Activated T-cell treated with anti-CD3 and anti-CD28 coated beads, Interleukin-2, amount 50 U/mL, for 24 hours (primary cell): ENCODE data around the gene PRDM8.

Experiments used
- DNase-seq: peaks from one replicate; pipeline ENCODE4 v3.0.0-alpha.2; 2020
- H3K27ac Mint-ChIP-seq: 2 replicates; pipeline ENCODE4 v1.8.0; 2020; ENCODE audit warnings: mild to moderate bottlenecking, mixed read lengths
- H3K27me3 Mint-ChIP-seq: 2 replicates; pipeline ENCODE4 v1.8.0; 2020; ENCODE audit warnings: mixed read lengths
- H3K36me3 Mint-ChIP-seq: 2 replicates; pipeline ENCODE4 v1.8.0; 2020; ENCODE audit warnings: low read depth, mixed read lengths
- H3K4me1 Mint-ChIP-seq: 2 replicates; pipeline ENCODE4 v1.8.0; 2020; ENCODE audit warnings: low read depth, mixed read lengths
- H3K4me3 Mint-ChIP-seq: 2 replicates; pipeline ENCODE4 v1.8.0; 2020; ENCODE audit warnings: mild to moderate bottlenecking, moderate library complexity, mixed read lengths
- H3K9me3 Mint-ChIP-seq: 2 replicates; pipeline ENCODE4 v1.8.0; 2020; ENCODE audit warnings: mixed read lengths

PRDM8 gene

GRCh38 chr4:80188801-80189458, 8.4 kb upstream of the PRDM8 start:
- no peak for DNase-seq
- peaks cover 32% of the 10 kb centered on the region for H3K27me3 Mint-ChIP-seq
- peaks cover 18% of the 10 kb centered on the region for H3K4me1 Mint-ChIP-seq
- no peaks in the 10 kb centered on the region for H3K9me3 Mint-ChIP-seq
- H3K4me3 Mint-ChIP-seq = no peak overlapping the region
- H3K27ac Mint-ChIP-seq = no peak overlapping the region
- peaks cover 6% of the 10 kb centered on the region for H3K36me3 Mint-ChIP-seq

GRCh38 chr4:80189581-80189955, 7.7 kb upstream of the PRDM8 start:
- Mint-ChIP-seq H3K4me1 (peaks cover 15% of the 10 kb centered on the region), H3K27me3 (peaks cover 35% of the 10 kb centered on the region), H3K9me3 (no peaks in the 10 kb centered on the region), H3K36me3 (peaks cover 1% of the 10 kb centered on the region), H3K27ac (no peak overlapping the region), H3K4me3 (no peak overlapping the region)
- DNase-seq = no peak

DNA sequence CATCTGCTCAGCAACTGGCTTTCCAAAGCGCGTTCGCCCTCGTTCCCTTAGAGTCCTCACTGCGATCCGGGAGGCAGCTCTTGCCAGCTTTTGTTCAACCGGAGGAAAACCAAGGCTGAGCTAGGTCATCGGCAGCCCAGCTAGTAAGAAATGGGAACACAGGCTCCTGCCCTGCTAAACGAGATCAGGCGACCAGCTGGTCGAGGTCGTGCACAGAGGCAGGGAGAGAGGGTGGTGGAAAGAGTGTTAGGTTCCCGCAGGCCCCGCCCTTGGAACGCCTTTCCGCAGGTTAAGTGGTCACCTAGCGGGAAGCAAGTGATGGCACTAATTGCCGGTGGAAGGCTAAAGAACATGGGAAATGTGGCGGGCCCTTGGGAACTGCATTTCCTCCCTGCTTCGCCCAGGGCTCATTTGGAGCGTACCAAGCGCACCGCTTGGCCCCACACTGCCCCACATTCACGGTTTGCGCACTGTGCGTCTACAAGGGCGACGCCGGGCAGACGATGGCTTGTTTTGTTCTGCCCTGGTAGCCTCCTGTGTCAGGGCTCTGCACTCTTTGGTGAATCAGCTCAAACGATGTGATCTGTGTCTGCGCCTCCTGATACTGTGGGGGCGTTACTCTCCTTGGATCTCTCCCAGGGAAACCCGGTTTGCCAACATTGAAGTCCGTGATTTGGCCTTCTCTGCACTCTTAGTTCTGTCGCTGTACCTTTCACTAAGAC, 7.2 kb upstream of the PRDM8 start:
- Mint-ChIP-seq H3K27ac (no peak overlapping the region), H3K9me3 (no peaks in the 10 kb centered on the region), H3K4me1 (peaks cover 11% of the 10 kb centered on the region), H3K4me3 (no peak overlapping the region), H3K36me3 (no peaks in the 10 kb centered on the region), H3K27me3 (peaks cover 37% of the 10 kb centered on the region)
- DNase-seq = no peak

- no peak for DNase-seq
- Mint-ChIP-seq H3K27ac (no peak overlapping the region), H3K4me3 (no peak overlapping the region), H3K9me3 (no peaks in the 10 kb centered on the region), H3K36me3 (no peaks in the 10 kb centered on the region), H3K4me1 (peaks cover 20% of the 10 kb centered on the region), H3K27me3 (peaks cover 41% of the 10 kb centered on the region)
These were observed 4.9 kb upstream of the PRDM8 start for GRCh38 chr4:80192252-80192866.

GRCh38 chr4:80192937-80193336, 4.4 kb upstream of the PRDM8 start:
- DNase-seq = no peak
- Mint-ChIP-seq H3K4me1 (peaks cover 24% of the 10 kb centered on the region), H3K27ac (no peak overlapping the region), H3K27me3 (peaks cover 45% of the 10 kb centered on the region), H3K36me3 (no peaks in the 10 kb centered on the region), H3K4me3 (no peak overlapping the region), H3K9me3 (no peaks in the 10 kb centered on the region)

- H3K36me3 Mint-ChIP-seq = no peaks in the 10 kb centered on the region
These were observed 1.7 kb upstream of the PRDM8 start for GRCh38 chr4:80195441-80196140.

DNA sequence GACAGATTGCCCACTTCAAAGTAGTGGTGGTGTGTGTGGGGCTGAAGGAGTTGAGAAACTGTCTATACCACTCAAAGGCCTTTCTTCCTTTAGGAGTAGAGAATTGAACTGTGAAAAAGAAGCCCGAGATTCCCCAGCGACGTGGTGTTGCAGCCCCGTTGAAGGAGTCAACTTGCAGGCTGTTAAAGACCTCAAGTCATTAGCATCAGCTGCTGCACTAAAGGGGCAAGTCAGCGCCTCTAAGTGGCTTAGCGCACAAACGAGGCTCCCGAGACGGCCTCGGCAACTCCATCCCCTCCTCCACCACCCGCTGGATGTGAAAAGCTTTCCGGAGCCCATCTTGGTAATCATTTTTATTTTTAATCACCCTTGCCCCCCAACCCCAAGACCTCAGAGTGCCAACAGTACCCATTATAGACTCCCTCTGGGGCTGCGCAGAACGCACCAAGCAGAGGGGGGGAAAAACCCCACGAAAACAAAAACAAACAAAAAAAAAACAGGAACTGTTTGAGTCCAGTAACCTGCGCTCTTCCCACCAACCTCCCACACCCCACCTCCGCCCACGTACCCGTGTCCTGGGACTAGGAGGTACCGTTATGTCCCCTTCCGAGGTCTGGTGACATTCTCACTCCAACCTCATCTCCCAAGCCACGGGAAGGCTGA, 913 bp upstream of the PRDM8 start:
- Mint-ChIP-seq H3K36me3 (no peaks in the 10 kb centered on the region), H3K4me3 (peak overlapping the region; percentile 68), H3K27me3 (peaks cover 55% of the 10 kb centered on the region), H3K4me1 (peaks cover 35% of the 10 kb centered on the region), H3K27ac (no peak overlapping the region), H3K9me3 (no peaks in the 10 kb centered on the region)
- DNase-seq = no peak

More at GRCh38 chr4:80195441-80196140, 1.7 kb upstream of the PRDM8 start:
- no peaks in the 10 kb centered on the region for H3K9me3 Mint-ChIP-seq
- no peak overlapping the region for H3K27ac Mint-ChIP-seq
- no peak for DNase-seq
- H3K27me3 Mint-ChIP-seq = peaks cover 49% of the 10 kb centered on the region
- peaks cover 30% of the 10 kb centered on the region for H3K4me1 Mint-ChIP-seq
- H3K4me3 Mint-ChIP-seq = no peak overlapping the region

- DNase-seq = peak; percentile 50
- H3K4me3 Mint-ChIP-seq = peak overlapping the region; percentile 68
- H3K27me3 Mint-ChIP-seq = peaks cover 57% of the 10 kb centered on the region
- H3K27ac Mint-ChIP-seq = no peak overlapping the region
- H3K36me3 Mint-ChIP-seq = no peaks in the 10 kb centered on the region
- H3K9me3 Mint-ChIP-seq = no peaks in the 10 kb centered on the region
- peaks cover 40% of the 10 kb centered on the region for H3K4me1 Mint-ChIP-seq
These were observed 518 bp downstream of the PRDM8 start for GRCh38 chr4:80197601-80198440.

GRCh38 chr4:80198441-80198837, 1.1 kb downstream of the PRDM8 start:
- Mint-ChIP-seq H3K27ac (no peak overlapping the region), H3K36me3 (no peaks in the 10 kb centered on the region), H3K9me3 (no peaks in the 10 kb centered on the region), H3K4me3 (no peak overlapping the region), H3K27me3 (peaks cover 57% of the 10 kb centered on the region), H3K4me1 (peaks cover 44% of the 10 kb centered on the region)
- no peak for DNase-seq

- H3K27me3 Mint-ChIP-seq = peaks cover 55% of the 10 kb centered on the region
- no peaks in the 10 kb centered on the region for H3K36me3 Mint-ChIP-seq
- no peak for DNase-seq
- no peak overlapping the region for H3K4me3 Mint-ChIP-seq
- no peak overlapping the region for H3K27ac Mint-ChIP-seq
- H3K9me3 Mint-ChIP-seq = no peaks in the 10 kb centered on the region
- H3K4me1 Mint-ChIP-seq = peaks cover 46% of the 10 kb centered on the region
These were observed 1.8 kb downstream of the PRDM8 start for GRCh38 chr4:80199004-80199560.

DNA sequence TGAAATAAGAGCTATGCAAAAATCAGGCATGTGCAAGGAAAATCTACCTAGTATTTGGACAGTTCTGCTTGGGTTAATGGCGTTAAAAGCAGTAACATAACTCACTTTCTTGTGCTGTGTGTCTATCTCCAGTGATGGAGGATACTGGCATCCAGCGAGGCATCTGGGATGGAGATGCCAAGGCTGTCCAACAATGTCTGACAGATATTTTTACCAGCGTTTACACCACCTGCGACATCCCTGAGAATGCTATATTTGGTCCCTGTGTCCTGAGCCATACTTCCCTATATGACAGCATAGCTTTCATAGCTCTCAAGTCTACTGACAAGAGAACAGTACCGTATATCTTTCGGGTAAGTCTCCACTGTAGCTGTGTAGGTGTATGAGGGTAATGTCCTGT, 2.6 kb downstream of the PRDM8 start:
- Mint-ChIP-seq H3K9me3 (no peaks in the 10 kb centered on the region), H3K27me3 (peaks cover 57% of the 10 kb centered on the region)

DNA sequence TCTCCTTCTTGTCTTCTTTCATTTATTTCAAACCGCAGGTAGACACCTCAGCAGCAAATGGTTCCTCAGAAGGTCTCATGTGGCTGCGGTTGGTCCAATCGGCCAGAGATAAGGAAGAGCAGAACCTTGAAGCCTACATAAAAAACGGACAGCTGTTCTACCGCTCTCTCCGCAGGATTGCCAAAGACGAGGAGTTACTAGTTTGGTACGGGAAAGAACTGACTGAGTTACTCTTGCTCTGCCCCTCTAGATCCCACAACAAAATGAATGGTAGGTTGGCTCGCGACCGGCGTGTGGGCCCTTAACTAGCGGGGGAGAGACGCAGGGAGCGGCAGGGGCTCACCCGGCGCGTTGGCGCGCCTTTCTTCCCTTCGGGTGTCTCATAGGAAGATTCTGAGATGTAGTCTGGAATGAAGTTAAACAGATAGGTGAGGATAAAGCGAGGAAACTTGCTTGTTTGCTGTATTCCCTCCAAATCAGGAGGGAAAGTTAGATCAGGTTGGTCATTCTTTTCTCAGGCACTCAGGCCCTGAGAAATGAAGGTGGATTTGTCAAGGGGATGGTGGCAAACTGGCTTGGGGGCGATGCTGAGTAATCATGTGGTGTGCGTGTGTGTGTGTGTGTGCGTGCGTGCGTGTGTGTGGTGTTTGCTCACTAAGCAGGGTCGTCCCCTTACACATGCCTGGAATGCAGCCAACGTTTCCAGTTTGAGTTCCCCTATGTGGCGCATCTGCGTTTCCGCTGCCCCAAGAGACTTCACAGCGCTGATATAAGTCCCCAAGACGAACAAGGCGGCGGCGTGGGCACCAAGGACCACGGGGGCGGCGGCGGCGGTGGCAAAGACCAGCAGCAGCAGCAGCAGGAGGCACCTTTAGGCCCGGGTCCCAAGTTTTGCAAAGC, 4.2 kb downstream of the PRDM8 start:
- H3K9me3 Mint-ChIP-seq = no peaks in the 10 kb centered on the region
- peaks cover 46% of the 10 kb centered on the region for H3K27me3 Mint-ChIP-seq
- no peak for DNase-seq
- H3K4me1 Mint-ChIP-seq = peaks cover 35% of the 10 kb centered on the region
- H3K36me3 Mint-ChIP-seq = no peaks in the 10 kb centered on the region
- peak overlapping the region; percentile 68 for H3K4me3 Mint-ChIP-seq
- peak overlapping the region; percentile 50 for H3K27ac Mint-ChIP-seq

More for the DNA sequence above, 2.6 kb downstream of the PRDM8 start:
- Mint-ChIP-seq H3K4me3 (no peak overlapping the region), H3K4me1 (peaks cover 46% of the 10 kb centered on the region), H3K36me3 (no peaks in the 10 kb centered on the region), H3K27ac (no peak overlapping the region)
- DNase-seq = no peak
